ENCODE data around the gene LDB3. TPM values are rescaled to one million over a fixed set of nuclear protein-coding genes. Genes with fewer than 3 reads are reported as not detected.

Gene LDB3
- polyA plus RNA-seq, 6 donors from 2014 or later, result 0.24 TPM; not detected in 5

GRCh38 chr10:86677374-86677773, 9.1 kb downstream of the LDB3 start:
- Mint-ChIP-seq H3K4me3 (no peak overlapping the region), H3K27me3 (peaks cover 6 to 24% (median 17%) of the 10 kb centered on the region in 3 donors), H3K36me3 (no peaks in the 10 kb centered on the region), H3K4me1 (peaks cover 10 to 24% (median 16%) of the 10 kb centered on the region in 3 donors), H3K27ac (no peak overlapping the region), H3K9me3 (no peaks in the 10 kb centered on the region)
- ATAC-seq (ENCODE audit: low read depth in 2 of 2) (no peak), DNase-seq (no peak)

DNA sequence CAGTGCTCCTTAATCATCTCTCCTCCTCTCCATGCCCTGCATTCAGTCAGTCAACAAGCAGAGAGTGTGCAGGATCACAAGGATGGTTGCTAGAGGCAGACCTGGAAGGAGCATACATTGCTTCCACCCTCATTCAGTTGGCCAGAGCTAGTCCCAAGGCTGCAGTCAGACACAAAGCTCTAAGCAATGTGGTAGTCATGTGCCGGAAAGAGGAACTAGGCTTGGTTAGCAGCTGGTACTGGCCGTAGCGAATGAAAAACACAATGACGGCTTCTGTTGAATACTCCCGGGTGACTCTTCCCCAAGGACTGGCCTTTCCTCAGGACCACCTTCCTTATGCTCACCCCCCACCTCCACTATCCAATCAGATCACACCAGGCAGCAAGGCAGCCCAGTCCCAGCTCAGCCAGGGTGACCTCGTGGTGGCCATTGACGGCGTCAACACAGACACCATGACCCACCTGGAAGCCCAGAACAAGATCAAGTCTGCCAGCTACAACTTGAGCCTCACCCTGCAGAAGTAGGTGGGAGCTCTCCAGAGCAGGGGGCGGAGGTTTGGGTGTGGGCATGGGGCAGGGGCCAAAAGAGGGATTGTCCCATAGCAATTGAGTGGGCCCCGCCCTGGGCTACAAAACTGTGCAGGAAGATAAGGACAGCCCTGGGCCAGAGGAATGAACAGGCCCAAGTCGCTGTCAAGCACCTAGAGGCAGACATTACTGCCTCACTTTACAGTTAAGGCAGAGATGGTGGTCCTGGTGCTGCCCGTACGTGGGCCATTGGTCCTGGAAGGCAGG, 10.9 kb downstream of the LDB3 start:
- no peaks in the 10 kb centered on the region for H3K9me3 Mint-ChIP-seq
- H3K27ac Mint-ChIP-seq, result no peak overlapping the region
- no peak for DNase-seq

DNA sequence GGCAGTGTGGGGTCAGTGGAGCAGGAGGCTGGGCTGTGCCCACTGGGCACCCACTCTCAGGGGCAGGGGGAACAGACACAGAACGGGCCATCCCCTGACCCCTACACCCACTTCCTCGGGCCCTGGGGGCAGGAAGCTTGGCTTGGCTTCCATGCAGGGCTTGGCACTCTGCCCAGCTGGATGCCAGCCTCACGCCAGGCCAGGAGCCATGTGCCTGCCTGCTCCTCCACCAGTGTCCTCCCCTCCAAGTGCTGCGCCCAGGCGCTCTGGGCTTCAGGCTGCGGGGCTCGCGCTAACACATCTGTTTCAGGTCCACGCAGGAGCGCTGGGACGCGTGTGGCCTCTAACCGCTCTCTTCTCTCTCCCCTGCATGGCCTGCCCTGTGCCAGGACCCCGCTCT, 12.7 kb downstream of the LDB3 start:
- no peak for ATAC-seq (ENCODE audit: low read depth in 2 of 2)
- Mint-ChIP-seq H3K27ac (no peak overlapping the region), H3K36me3 (no peaks in the 10 kb centered on the region), H3K4me1 (peaks cover 5 to 9% (median 7%) of the 10 kb centered on the region in 3 donors), H3K9me3 (no peaks in the 10 kb centered on the region), H3K4me3 (no peak overlapping the region), H3K27me3 (peaks cover 9 to 41% (median 14%) of the 10 kb centered on the region in 3 donors)
- no peak for DNase-seq

More for the DNA sequence above, 10.9 kb downstream of the LDB3 start:
- ATAC-seq (ENCODE audit: low read depth in 2 of 2), result no peak
- peak overlapping the region in 1 of 8 donors; percentile 33 for H3K4me3 Mint-ChIP-seq
- peaks cover 6 to 34% (median 6%) of the 10 kb centered on the region in 3 donors for H3K27me3 Mint-ChIP-seq
- peaks cover 5 to 13% (median 7%) of the 10 kb centered on the region in 3 donors for H3K4me1 Mint-ChIP-seq
- no peaks in the 10 kb centered on the region for H3K36me3 Mint-ChIP-seq

DNA sequence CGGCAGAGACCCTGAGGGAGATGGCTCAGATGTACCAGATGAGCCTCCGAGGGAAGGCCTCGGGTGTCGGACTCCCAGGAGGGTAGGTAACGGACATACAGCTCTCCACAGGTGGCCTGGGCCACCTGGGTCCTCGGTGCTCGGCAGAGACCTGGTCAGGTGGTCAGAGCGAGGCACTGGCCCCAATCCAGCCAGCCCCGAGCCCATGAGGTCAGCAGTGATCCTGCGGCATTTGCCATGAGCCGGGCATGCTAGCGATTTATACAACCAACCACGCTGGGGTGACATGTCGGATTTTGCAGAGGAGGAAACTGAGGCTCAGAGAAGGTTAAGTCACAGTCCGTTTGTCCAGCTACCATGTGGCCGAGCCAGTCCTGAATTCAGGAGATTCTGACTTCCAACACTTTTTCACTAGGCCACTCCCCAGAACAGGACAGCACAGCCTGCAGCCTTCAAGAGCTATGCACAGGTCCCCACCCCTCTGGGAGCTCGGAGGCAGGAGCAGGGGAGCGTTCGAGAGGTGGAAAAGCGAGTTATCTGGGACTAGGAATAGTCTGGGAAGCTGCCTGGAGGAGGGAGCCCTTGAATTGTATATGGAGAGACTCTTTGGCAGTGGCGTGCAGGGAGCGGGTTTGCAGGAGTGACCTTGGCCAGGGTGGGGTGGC, 13.5 kb downstream of the LDB3 start:
- H3K27me3 Mint-ChIP-seq, result peaks cover 9 to 40% (median 14%) of the 10 kb centered on the region in 3 donors
- peak overlapping the region in 1 of 8 donors; percentile 70 for H3K4me3 Mint-ChIP-seq
- H3K36me3 Mint-ChIP-seq, result no peaks in the 10 kb centered on the region
- H3K4me1 Mint-ChIP-seq, result peaks cover 5 to 9% (median 7%) of the 10 kb centered on the region in 3 donors
- no peaks in the 10 kb centered on the region for H3K9me3 Mint-ChIP-seq
- no peak for ATAC-seq (ENCODE audit: low read depth in 2 of 2)
- no peak for DNase-seq
- H3K27ac Mint-ChIP-seq, result peak overlapping the region in 1 of 6 donors; percentile 57

DNA sequence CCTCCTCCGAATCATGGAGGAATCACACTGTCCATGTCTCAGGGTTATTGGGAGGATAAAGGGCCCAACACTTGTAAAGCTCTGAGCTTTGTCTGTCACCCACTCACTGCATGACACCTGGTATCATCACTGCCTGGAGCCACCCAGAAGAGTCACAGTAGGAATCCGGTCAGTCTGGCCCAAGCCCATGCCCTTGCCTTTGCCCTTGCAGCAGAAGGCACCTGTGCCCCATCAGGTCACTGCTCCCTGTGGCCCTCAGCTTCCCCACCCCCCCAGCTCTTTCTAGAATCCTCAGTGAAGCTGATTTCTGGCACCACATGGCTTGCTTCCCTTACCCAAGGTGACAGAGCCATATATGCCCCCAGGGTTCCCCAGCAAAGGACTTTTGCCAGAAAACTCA, 14.4 kb downstream of the LDB3 start:
- peak overlapping the region in 1 of 6 donors; percentile 69 for H3K27ac Mint-ChIP-seq
- ATAC-seq (ENCODE audit: low read depth in 2 of 2) (no peak), DNase-seq (no peak)
- H3K36me3 Mint-ChIP-seq, result no peaks in the 10 kb centered on the region
- peaks cover 9 to 44% (median 14%) of the 10 kb centered on the region in 3 donors for H3K27me3 Mint-ChIP-seq
- H3K9me3 Mint-ChIP-seq, result no peaks in the 10 kb centered on the region
- H3K4me1 Mint-ChIP-seq, result peaks cover 5 to 9% (median 7%) of the 10 kb centered on the region in 3 donors
- H3K4me3 Mint-ChIP-seq, result no peak overlapping the region

DNA sequence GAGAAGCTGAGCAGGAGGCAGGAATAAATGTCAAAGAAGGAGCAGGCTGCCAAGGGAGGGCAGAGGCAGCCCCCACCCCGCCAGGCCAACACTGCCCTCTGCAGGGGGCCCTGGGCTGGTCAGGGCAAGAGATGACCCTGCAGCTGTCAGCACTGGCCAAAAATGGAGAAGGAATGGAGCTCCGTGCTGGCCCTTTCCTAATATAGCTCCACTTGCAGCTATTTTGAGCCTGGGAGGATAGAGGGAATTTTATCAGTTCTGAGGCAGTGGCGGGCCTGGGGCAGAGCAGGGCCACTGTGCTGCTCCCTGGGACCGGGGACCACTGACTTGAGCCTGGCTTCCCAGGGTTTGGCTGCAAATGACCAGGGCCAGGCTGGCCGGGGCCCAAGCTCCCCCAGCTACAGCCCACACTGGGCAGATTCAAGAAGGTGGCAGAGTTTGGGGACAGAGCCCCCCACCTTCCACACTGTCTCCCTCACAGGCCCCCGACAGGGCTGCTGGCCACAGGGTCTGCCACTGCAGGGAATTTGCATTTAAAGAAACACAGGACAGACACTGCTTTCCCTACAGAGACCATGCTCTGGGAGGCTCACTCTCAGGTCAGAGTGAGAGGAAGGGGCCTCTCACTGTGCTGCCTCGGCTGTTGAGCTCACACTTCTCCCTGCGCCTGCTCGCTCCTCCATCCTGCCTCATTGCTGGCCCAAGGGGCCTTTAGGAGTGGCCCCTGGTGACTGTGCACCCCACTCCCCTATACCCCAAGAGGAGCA, 16.2 kb downstream of the LDB3 start:
- Mint-ChIP-seq H3K36me3 (no peaks in the 10 kb centered on the region), H3K27me3 (peaks cover 9 to 44% (median 14%) of the 10 kb centered on the region in 3 donors), H3K4me1 (peaks cover 0 to 10% (median under 1%) of the 10 kb centered on the region in 3 donors), H3K27ac (no peak overlapping the region), H3K9me3 (no peaks in the 10 kb centered on the region), H3K4me3 (no peak overlapping the region)
- ATAC-seq (ENCODE audit: low read depth in 2 of 2) (no peak), DNase-seq (no peak)

GRCh38 chr10:86685416-86685815, 17.1 kb downstream of the LDB3 start:
- DNase-seq, result no peak
- Mint-ChIP-seq H3K27me3 (peaks cover 11 to 48% (median 14%) of the 10 kb centered on the region in 3 donors), H3K4me3 (no peak overlapping the region), H3K36me3 (no peaks in the 10 kb centered on the region), H3K27ac (no peak overlapping the region), H3K4me1 (peaks cover 0 to 10% (median 0%) of the 10 kb centered on the region in 3 donors), H3K9me3 (no peaks in the 10 kb centered on the region)
- ATAC-seq (ENCODE audit: low read depth in 2 of 2), result no peak

- no peak overlapping the region for H3K4me3 Mint-ChIP-seq
- DNase-seq, result no peak
Measured at GRCh38 chr10:86685893-86686632, 17.8 kb downstream of the LDB3 start.

GRCh38 chr10:86686972-86687371, 18.7 kb downstream of the LDB3 start:
- peak overlapping the region in 1 of 6 donors; percentile 61 for H3K27ac Mint-ChIP-seq
- H3K4me3 Mint-ChIP-seq, result no peak overlapping the region
- H3K36me3 Mint-ChIP-seq, result no peaks in the 10 kb centered on the region
- no peaks in the 10 kb centered on the region for H3K9me3 Mint-ChIP-seq
- H3K27me3 Mint-ChIP-seq, result peaks cover 11 to 41% (median 14%) of the 10 kb centered on the region in 3 donors
- no peak for ATAC-seq (ENCODE audit: low read depth in 2 of 2)
- DNase-seq, result no peak
- H3K4me1 Mint-ChIP-seq, result peaks cover 0 to 10% (median 0%) of the 10 kb centered on the region in 3 donors

More at GRCh38 chr10:86685893-86686632, 17.8 kb downstream of the LDB3 start:
- ATAC-seq (ENCODE audit: low read depth in 2 of 2), result no peak
- Mint-ChIP-seq H3K9me3 (no peaks in the 10 kb centered on the region), H3K27ac (no peak overlapping the region), H3K4me1 (peaks cover 0 to 10% (median 0%) of the 10 kb centered on the region in 3 donors), H3K27me3 (peaks cover 11 to 46% (median 14%) of the 10 kb centered on the region in 3 donors), H3K36me3 (no peaks in the 10 kb centered on the region)

GRCh38 chr10:86687750-86688149, 19.4 kb downstream of the LDB3 start:
- peaks cover 11 to 38% (median 14%) of the 10 kb centered on the region in 3 donors for H3K27me3 Mint-ChIP-seq
- H3K36me3 Mint-ChIP-seq, result no peaks in the 10 kb centered on the region
- H3K4me1 Mint-ChIP-seq, result peaks cover 0 to 10% (median 0%) of the 10 kb centered on the region in 3 donors
- ATAC-seq (ENCODE audit: low read depth in 2 of 2) (no peak), DNase-seq (no peak)
- H3K4me3 Mint-ChIP-seq, result peak overlapping the region in 1 of 8 donors; percentile 53
- H3K9me3 Mint-ChIP-seq, result no peaks in the 10 kb centered on the region
- H3K27ac Mint-ChIP-seq, result no peak overlapping the region

- no peak overlapping the region for H3K27ac Mint-ChIP-seq
- H3K4me1 Mint-ChIP-seq, result peaks cover 0 to 10% (median 0%) of the 10 kb centered on the region in 3 donors
- peaks cover 11 to 31% (median 14%) of the 10 kb centered on the region in 3 donors for H3K27me3 Mint-ChIP-seq
- no peaks in the 10 kb centered on the region for H3K36me3 Mint-ChIP-seq
- peak; percentile 64 to 70 for ATAC-seq (ENCODE audit: low read depth in 2 of 2)
- peak; percentile 33 for DNase-seq
- H3K4me3 Mint-ChIP-seq, result peak overlapping the region in 2 of 8 donors; percentile 66 to 82
- no peaks in the 10 kb centered on the region for H3K9me3 Mint-ChIP-seq
Measured at GRCh38 chr10:86688398-86688921, 20.1 kb downstream of the LDB3 start.

- Mint-ChIP-seq H3K27ac (no peak overlapping the region), H3K36me3 (no peaks in the 10 kb centered on the region), H3K9me3 (no peaks in the 10 kb centered on the region), H3K27me3 (peaks cover 14 to 32% (median 16%) of the 10 kb centered on the region in 3 donors), H3K4me1 (peaks cover 0 to 10% (median 0%) of the 10 kb centered on the region in 3 donors), H3K4me3 (no peak overlapping the region)
- DNase-seq (no peak), ATAC-seq (ENCODE audit: low read depth in 2 of 2) (no peak)
Measured at GRCh38 chr10:86689146-86689545, 20.8 kb downstream of the LDB3 start.

All from naive B cell (primary cell).